HPDE6-E6E7 (cell line): ENCODE results near the gene C6orf89.
"Not testable (repeated sequence)": the region's sequence is repeated elsewhere in the genome, so short reads cannot be mapped to it uniquely, and the experiment has no call there.

Experiments
- DNase-seq: peaks from one replicate; pipeline ENCODE4 v3.0.0; 2011; ENCODE audit warnings: missing footprints; ENCODE audit errors: extremely low spot score

Gene C6orf89

DNA sequence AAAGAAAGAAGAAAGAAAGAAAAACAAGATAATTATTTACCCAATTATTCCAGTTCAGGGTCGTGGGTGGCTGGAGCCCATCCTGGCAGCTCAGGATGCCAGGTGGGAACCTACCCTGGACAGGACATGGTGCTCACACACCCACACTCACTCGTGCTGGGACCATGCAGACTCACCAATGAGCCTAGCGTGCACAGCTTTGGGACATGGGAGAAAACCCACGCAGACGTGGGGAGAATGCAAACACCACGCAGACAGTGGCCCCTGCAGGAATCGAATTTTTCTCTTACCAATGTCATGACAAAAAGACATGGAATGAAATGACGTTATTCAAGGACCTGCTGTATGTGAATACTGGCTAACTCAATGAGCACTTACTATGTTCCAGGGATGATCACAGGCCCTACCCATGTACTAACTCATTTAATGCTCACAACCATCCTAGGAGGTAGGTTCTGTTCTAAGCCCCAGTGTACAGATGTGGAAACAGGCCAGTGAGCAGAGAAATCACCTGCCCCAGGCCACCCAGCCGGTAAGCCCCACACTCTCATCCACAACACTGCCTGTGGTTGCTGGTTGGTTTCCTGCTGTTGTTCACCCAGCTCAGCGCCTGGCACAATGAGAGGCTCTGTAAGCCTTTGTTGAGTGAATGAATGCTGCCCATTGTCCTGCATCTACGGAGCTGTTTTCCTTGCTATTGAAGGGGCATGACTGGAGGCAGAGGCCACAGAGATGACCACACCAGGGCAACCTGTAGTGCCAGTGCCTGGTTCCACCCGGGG, 62.0 kb downstream of the C6orf89 start:
- DNase-seq, result no peak

DNA sequence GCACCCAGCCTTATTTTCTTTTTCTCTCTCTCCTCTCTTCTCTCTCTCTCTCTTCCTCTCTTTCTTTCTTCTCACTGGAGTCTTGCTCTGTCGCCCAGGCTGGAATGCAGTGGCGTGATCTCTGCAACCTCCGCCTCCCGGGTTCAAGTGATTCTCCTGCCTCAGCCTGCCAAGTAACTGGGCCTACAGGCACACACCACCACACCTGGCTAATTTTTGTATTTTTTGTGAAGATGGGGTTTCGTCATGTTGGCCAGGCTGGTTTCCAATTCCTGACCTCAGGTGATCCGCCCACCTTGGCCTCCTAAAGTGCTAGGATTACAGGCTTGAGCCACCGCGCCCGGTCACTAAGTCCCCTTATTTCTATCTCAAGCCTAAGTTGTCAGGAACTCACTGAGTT, 63.3 kb downstream of the C6orf89 start:
- DNase-seq, result not testable (repeated sequence)

DNA sequence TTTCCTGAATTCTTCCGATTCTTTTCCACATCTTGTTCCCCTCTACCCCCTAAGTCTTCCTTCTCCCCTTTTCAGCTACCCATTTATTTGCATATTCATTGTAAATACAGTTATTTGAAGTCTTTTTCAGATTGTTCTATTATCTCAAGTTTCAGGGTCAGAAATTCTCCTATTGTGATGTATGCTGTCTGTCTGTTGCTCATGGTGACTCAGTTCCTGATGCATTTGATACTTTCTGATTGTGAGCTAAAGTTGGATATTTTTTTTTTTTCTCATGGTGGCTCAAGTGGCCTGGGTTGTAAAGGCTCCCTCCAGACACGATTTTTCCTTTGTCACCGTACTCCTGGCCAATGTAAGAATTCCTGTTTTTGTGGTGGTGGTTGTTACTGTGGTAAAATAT, 63.9 kb downstream of the C6orf89 start:
- peak; percentile 52 for DNase-seq

DNA sequence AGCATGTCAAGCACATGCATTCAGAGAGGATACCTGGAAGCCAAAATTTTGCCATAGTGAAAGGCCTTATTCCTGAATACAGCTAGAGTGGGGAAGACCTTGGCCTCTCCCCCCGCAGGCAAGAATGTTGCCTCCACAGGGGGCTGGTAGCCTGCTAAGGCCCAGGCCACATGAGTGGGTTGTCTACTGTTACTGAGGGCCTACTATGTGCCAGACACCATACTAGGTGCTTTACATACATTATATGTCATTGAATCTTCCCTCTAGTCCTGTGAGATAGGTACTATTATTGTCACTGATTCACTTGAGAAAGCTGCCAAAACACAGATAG, 68.1 kb downstream of the C6orf89 start:
- no peak for DNase-seq

DNA sequence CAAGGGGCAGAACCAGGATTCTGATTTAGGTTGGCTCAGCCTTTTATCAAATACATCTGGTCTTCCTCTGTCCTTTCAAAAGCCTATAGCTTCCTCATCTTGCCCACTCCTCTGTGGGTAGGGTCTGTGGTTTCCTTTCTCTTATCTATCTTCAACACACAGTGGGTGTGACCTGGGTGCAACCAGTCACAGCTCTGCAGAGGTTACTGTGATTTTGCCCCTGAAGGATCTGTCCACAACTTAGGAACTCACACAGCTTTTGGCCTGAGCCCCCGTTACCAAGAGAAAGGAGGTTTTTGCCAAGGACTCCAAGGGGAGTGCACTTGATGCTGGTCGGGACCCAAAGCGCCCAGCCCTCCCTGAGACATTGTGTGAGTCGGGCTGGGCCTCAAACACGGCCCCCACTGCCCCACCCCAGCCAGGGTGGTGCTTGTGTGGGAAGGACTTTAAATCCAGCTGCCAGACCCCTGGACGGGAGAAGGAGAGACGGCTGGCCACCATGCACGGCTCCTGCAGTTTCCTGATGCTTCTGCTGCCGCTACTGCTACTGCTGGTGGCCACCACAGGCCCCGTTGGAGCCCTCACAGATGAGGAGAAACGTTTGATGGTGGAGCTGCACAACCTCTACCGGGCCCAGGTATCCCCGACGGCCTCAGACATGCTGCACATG, 68.6 kb downstream of the C6orf89 start, which contains the start of gene PI16:
Gene PI16 (plus strand): TSS at position 477 of the 670 bp plus-strand sequence. CDS start 23 bp downstream, at position 500.
- DNase-seq, result no peak

DNA sequence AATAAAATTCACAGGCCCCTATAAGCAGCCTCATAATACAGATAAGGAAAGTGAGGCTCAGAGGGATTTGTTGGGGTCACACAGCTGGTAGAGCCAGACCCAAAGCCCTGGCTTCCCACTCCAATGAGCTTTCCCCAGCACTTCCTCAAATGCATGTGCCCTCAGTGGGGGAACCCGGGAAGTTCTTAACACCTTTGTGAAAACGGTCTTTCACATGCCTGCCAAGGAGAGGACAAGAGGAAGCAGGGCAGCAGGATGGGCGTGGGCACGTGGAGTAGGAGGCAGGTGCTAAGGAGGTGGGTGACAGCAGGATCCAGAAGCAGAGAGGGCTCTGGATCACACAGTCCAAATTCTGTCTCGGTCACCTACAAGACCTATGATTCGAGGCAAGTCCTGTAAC, 69.4 kb downstream of the C6orf89 start:
- DNase-seq, result no peak

DNA sequence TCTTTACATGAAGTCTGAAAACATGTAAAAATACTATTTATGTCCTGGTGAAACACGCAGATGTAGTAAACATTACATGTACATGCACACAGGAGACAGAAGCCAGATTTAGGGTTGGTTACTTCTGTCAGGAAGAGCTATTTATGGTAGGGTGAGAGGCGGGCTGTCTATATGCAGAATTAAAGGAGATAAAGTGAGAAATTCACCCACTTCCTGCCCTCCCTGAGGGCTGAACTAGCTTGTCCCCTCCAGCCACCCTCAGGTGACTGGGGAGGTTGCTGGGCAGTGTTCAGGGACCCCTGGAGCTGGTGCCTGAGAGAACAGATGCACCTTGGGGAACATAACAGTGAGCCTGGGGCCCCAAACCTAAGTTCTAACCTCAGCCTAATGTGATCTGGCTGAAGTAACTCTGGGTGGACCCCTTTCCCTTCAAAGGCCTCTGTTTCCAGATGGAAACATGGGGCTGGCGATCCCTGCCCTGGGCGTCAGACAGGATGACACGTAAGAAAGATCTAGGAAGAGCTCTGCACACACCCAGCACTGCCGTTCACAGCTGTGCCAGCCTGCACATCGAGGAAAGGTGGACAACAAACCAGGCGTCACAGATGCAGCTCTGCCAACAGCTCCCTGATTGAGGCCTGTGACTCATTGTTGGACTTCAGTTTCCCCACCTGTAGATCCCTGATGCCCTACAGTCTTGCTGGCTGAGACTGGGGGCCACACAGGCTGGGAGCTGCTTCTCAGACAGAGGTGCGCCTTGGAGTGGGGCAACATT, 70.1 kb downstream of the C6orf89 start:
- peak; percentile 39 for DNase-seq

DNA sequence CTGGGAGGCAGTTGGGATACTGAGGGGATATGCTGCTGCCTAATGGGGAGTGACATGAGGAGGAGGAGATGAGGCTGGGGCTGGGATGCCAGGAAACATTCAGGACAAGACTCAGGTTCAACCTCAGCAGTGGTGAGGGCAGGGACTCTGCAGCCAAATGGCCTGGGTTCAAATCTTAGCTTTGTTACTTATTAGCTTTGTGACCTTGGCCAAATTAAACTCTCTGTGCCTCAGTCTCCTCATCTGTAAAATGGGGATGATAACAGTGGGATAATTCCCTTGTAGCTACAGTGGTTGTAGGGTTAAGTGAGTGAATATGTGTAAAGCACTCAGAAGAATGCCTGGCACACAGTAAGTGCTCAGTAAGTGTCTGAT, 70.7 kb downstream of the C6orf89 start:
- DNase-seq, result no peak

DNA sequence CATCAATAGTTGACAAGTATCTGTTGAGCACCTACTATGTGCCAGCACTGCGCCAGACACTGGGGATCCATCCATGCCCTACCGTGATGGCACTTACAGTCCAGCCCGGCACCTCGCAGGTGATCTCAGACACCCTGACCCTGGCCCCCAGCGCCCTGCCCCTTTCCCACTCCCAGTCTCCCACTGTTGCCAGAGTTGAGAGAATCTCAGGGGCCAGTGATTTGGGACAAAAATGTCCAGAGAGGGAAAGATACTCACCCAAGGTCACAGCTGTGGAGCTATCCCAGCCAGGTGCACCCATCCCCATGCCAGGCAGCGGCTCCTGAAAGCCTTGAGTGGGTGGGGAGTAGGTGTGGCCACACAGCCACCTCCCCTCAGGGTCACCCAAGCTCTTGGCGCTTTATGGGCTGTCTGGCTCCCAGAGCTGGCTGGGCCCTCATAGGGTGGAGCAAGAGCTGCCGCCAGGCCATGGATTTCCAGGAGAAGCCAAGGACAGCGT, 72.1 kb downstream of the C6orf89 start:
- no peak for DNase-seq

DNA sequence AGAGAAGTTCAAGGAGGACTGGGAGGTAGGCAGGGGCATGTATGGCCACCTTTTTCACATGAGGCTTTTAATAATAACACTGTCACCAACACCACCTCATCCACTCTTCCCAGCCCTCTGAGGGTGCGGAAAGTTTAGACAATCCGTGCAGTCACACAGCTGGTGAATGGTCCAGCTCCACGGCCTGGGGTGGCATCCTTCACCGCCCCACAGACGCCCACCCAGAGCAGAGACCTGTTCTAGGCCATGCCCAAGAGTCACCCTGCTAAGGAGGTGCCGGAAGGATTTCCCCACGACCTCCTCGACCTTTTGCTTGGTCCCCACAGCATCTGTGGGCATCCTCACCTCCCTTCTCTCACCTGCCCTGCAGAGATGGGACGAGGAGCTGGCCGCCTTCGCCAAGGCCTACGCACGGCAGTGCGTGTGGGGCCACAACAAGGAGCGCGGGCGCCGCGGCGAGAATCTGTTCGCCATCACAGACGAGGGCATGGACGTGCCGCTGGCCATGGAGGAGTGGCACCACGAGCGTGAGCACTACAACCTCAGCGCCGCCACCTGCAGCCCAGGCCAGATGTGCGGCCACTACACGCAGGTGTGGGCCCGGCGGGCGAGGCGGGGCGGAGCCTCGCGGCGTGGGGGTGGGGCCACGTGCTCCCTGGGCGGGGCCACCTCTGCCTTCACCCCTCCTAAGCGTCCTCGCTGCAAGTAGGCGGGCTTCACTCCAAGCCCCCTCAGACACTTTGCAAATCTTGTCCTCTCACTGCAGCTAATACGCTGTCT, 73.2 kb downstream of the C6orf89 start:
- no peak for DNase-seq

DNA sequence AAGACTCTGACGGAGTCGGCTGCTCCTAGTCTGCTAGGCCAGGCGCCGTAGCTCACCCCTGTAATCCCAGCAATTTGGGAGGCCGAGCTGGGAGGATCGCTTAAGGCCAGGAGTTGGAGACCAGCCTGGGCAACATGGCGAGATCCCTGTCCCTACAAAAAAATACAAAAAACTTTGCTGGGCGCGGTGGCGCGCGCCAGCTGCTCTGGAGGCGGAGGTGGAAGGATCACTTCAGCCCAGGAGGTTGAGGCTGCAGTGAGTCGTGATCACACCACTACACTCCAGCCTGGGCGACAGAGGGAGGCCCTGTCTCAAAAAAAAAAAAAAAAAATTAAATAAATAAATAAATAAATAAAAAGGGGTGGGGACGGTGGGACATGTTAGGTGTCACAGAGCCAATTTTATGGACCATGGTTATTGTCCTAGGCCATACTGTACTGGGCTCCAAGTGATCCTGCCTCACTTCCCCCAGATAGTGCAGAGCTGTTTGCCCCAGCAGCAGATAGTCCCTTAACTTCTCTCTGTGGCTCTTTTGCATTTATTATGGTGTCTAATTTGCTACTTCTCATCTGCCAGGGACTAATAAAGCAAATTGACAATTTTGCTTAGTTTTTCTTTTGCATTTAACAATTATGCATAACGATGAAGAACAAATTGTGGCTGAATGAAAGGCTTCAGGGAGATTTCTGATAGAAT, 74.0 kb downstream of the C6orf89 start:
- DNase-seq, result no peak

DNA sequence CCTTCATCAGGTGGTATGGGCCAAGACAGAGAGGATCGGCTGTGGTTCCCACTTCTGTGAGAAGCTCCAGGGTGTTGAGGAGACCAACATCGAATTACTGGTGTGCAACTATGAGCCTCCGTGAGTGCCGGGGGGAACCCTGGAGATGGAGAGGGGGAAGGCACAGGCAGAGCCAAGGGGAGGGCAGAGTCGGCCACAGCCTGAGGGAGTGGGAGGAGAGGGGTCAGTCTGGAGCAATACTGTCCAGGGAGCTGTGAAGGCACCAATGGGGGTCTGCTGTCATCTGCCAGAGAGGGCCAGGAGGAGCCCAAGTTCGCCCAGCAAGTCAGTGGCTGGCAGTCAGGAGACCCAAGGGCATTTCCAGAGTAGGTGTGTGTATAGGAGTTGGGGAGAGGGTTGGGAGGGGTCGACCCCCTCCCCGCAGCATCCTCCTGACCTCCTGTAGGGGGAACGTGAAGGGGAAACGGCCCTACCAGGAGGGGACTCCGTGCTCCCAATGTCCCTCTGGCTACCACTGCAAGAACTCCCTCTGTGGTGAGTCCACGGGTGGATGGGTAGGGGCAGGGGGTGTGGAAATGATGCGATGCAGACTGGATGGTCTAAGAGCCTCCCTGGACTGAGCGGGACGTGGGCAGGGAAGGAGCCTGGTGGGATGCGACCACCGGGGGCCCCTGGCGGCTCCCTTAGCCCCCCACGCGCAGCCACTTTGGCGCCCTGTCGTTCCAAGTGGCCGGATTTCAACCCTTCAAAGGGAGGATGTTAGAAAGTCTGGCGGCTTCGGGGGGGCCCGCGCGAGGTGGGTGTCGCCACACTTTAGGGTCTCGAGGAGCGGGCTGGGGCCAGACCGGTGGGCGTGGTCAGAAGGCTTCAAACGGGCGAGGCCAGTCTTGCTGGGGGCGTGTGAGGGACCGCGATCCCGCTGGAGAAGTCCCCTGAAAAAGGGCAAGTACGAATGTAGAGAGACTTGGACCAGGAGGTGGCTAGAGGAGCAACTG, 76.0 kb downstream of the C6orf89 start:
- DNase-seq, result no peak

DNA sequence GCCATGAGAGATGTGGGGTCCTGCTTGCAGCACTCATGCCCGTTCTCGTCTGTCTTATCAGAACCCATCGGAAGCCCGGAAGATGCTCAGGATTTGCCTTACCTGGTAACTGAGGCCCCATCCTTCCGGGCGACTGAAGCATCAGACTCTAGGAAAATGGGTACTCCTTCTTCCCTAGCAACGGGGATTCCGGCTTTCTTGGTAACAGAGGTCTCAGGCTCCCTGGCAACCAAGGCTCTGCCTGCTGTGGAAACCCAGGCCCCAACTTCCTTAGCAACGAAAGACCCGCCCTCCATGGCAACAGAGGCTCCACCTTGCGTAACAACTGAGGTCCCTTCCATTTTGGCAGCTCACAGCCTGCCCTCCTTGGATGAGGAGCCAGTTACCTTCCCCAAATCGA, 77.1 kb downstream of the C6orf89 start:
- DNase-seq, result no peak

DNA sequence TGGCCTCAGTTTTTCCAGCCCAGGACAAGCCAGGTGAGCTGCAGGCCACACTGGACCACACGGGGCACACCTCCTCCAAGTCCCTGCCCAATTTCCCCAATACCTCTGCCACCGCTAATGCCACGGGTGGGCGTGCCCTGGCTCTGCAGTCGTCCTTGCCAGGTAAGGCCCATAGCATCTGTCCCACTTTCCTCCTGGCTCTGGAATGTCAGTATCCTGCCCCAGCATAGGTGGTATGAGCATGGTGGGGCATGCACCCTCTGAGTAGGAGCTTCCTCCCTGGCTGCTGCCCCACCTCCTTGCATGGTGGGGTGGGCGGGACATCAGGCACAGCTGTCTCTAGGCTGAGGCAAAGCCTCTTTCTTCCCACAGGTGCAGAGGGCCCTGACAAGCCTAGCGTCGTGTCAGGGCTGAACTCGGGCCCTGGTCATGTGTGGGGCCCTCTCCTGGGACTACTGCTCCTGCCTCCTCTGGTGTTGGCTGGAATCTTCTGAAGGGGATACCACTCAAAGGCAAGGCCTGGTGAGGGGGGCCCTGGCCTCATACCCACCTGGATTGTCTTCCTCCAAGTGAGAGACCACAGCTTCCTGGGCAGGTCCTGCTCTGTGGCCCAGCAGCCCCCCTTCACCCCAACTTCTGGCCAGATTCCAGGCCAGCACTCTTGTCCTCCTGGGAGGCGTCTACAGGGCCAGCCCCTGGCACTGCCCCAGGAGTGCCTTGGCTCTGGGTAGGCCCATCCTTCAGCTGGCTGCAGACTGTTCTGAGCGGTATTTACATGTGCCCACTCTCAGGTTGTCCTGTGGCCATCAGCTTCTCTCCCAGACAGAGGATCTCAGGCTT, 77.9 kb downstream of the C6orf89 start:
- no peak for DNase-seq

DNA sequence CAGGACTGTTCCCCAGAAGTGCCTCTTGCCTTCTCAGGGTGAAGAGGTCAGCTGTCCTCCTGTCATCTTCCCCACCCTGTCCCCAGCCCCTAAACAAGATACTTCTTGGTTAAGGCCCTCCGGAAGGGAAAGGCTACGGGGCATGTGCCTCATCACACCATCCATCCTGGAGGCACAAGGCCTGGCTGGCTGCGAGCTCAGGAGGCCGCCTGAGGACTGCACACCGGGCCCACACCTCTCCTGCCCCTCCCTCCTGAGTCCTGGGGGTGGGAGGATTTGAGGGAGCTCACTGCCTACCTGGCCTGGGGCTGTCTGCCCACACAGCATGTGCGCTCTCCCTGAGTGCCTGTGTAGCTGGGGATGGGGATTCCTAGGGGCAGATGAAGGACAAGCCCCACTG, 78.6 kb downstream of the C6orf89 start:
- no peak for DNase-seq

DNA sequence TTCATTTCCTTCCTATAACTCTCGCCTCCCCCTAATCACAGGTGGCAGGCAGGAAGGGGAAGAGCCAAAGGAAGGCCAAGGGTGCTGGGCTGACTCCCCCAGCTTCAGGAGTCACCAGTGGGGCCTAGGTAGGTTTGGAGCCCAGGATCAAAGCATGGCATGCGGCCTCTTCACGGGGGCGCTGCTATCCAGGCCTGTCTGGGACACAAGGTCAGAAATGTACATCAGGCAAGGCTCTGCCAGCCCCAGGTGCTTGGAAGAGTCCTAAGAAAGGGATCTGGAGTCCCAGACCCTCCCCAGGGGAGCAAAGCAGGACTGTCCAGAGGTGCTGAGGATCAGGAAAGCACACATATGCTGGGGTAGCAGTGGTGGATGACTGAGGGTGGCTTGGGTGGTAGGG, 79.2 kb downstream of the C6orf89 start:
- DNase-seq, result no peak

DNA sequence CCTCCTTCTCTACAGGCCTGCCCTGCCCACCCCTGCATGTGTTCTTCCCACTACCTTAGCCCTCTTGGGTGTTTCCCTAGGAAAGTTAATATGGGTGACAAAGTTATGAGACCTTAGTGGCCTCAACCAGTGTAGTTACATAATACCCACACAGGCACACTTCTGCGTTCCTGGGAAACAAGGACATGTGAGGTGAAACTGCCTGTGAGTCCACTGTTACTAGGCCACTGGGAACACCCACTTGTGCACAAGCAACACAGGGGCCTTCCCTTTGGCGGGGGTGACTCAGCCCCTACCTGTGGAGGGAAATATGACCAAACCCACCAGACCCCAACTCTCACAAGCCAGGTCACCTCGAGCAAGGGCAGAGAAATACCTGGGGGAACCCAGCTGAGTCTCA, 81.5 kb downstream of the C6orf89 start:
- DNase-seq, result no peak

DNA sequence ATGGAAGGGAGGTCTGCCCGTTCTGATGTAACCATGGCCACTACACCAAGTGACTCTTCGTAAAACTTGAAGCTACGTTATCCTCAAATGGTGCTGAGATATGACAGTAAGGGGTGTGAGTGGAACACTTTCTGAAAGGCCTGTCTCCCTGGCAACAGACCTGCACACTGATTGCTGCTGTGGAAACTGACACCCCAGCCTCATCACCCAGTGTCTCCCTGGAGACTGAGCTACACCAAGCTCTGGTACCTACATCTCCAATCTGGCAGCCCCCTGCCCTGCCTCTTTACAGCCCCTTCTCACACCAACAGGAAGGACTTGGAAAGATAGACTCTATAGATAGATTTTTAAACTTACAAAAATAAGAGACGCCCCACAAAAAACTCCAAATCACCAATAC, 82.0 kb downstream of the C6orf89 start:
- no peak for DNase-seq
